T1000 (cell line): ENCODE measurements around the gene EFHC1.
"Not testable (repeated sequence)": the region's sequence is repeated elsewhere in the genome, so short reads cannot be mapped to it uniquely, and the experiment has no call there.

Experiments
- DNase-seq: peaks from one replicate; lab custom pipeline; 2025; ENCODE audit warnings: mixed read lengths; lab: John Stamatoyannopoulos, UW

The EFHC1 gene

DNA sequence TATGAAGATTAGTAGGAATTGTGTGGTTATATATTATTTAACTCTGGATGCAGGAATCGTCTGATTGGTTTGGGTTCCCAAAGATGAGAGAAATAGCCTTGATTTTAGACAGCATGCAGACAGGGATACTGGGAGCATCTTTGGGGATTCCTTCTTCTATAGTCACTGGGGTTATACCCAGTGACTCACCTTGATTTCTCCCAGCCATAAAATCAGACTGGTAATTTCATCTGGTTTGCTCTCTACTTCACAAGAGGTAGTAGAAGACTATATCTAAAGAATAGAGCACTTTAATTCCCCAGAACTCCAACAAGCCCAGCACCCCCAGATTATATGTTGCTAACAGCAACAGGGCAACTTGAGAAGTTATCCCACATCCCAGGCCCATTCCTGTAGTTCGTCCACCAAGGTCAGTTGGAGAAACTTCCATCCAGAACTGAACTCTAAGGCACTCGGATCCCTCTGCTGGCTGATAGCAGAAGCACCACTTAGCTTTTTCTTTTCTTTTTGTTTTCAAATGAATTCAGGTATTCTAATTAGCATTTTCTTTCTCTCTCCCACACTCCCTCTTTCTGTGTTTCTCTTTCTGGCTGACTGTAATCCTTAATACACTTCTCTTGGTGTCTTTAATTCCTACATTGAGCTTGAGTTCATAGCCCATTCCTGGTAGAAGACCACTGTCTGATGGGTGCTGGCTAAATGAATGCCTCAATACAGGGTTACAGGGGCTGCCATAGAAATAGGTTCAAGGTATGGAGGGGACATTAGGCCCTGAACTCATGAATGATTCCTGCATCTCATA, 20.4 kb upstream of the EFHC1 start:
- DNase-seq, result peak; percentile 33

DNA sequence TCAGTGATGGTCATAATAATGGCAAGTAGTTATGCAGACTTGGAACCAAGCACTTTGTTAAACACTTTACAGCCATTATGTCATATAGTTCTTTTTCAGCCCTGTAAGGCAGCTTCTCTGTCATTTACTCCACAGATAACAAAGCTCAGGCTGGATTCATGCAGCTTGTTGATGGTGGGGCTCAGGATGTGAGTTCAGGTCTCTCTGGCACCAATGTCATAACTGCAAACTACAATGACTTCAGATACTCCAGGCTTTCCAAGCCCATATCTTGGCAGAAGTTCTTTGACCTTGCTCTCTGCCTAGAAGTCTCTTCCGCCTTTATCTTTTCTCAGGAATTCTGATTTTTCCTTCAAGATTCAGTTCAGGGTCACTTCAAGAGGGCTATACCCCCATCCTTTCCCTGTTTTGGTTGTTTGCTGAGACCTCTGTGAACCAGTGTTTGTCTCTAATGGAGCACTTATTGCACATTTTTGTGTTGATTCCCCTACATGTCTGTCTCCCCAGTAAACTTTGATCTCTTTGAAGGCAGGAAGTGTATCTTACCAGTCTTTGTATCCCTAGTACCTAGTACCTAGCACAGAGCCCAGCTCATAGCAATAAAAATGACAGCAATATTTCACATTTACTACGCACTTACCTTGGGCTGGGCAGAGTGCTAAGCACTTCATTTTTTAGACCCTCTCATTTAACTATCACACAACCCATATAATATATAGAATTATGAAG, 19.7 kb upstream of the EFHC1 start:
- DNase-seq, result no peak

DNA sequence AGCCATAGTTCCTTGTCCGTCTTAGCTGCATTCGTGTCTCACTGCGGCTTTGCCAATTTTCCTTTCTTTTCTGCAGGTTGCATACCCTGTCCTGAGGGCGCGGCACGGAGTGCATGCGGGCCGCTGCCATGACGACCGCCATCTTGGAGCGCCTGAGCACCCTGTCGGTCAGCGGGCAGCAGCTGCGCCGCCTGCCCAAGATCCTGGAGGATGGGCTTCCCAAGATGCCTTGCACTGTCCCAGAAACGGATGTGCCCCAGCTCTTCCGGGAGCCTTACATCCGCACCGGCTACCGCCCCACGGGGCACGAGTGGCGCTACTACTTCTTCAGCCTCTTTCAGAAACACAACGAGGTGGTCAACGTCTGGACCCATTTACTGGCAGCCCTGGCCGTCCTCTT, 17.1 kb upstream of the EFHC1 start:
- no peak for DNase-seq

DNA sequence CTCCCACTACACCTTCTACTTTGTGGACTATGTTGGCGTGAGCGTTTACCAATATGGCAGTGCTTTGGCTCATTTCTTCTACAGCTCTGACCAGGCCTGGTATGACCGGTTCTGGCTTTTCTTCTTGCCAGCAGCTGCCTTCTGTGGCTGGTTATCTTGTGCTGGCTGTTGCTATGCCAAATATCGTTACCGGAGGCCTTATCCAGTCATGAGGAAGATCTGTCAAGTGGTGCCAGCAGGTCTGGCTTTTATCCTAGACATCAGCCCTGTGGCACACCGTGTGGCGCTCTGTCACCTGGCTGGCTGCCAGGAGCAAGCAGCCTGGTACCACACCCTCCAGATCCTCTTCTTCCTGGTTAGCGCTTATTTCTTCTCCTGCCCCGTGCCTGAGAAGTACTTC, 16.5 kb upstream of the EFHC1 start:
- DNase-seq, result no peak

DNA sequence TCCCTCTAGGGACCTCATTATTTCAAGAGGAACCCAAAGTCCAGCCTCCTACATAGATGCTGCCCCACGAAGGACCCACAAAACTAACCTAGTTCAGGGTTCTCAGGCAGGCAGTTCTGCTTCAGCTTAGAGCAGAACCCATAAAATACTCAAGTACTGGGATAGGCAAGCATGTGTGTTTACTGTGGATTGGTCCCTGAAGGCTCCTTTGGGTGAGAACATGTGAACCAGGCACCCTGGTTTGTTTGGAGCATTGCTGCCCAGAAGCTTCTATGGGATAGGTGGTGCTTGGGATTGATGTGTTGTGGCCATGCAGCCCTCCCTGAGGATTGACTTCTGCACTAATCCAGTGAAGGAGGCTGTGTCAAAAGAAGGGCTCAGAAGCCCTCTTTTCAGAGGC, 14.9 kb upstream of the EFHC1 start:
- DNase-seq, result no peak

DNA sequence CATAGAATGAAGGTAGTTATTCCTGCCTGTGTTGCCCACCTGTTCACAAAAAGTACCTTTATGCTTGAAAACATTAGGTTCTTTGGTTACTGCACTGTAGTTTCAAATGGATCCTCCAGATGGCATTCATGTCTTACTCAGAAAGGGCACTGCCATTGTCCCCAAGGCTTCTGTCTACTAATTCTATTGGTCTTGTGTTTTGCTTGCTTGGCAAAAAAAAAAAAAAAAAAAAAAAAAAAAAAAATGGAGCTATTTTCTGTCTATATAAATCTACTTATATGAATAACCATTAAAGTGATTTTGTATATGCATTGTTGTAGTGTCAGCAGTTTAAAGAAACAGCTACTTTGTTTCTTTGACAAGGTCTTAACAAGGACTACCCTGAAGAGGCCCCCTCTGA, 12.7 kb upstream of the EFHC1 start:
- no peak for DNase-seq

DNA sequence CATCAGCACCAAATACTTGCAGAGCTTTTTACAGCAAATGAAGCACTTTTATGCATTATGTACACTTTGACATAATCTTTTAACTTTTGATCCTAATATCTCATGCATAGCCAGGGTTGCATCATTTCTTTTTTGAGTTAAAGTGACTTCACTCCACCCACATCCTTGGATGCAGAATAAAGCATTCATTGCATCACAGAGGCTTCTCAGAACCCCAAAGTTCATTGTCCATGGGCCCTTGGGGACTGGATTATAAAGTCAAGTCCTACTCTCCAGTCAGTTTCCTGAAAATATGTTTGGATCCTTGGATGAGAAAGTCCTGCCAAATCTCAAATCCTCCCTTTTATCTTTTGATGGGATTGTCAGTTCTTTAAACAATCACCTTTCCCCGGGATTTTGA, 10.6 kb upstream of the EFHC1 start:
- DNase-seq, result no peak

DNA sequence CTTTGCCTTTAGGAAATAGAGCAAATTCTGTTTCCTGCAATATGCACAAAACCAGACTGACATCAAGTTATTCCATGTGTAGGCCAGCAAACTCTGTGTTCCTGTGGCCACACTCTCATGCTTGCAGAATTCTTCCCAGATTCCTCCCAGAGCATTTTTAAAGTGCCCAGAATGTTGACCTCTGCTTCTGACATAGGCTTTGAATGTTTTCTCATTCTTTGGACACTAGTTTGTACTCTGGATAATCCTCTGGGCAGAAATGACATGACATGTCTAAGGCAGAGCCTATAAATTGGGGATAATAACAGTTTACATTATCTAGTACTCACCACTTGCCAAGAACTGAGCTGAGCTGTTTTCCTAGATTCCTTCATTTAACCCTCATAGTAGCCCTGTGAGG, 9.2 kb upstream of the EFHC1 start:
- no peak for DNase-seq

DNA sequence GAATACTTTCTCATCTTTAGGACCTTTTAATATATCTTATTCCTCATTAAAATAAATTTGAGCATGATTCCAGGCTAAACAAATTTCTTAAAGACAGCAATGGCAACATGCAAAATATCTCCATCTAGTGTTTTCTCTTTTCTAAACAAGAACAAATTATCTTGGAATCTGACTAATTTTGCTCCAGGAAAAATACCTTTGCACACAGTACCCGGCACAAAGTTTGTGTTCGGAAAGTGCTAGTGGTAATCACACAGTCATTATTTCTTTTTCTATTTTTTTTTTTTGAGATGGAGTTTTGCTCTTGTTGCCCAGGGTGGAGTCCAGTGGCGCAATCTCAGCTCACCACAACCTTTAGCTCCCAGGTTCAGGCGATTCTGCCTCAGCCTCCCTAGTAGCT, 8.2 kb upstream of the EFHC1 start:
- DNase-seq, result no peak

DNA sequence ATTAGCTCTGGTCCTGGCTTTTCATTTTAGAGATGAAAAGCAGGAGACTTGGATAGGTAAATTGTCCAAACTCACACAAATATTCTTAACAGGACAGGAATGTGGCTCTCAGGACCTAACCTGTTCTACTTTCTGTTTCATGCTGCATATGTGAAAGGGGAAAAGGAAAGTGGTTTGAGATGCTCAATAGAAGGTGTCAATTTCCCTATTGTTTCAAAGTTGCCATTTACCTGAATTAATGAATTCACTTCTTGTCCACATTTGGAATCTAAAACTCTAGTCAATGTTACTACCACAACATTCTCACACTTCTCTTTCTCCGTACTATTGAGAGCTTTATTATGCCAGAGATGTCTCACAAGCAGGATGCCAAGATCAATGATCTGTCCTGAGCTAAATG, 4.8 kb upstream of the EFHC1 start:
- DNase-seq, result no peak

DNA sequence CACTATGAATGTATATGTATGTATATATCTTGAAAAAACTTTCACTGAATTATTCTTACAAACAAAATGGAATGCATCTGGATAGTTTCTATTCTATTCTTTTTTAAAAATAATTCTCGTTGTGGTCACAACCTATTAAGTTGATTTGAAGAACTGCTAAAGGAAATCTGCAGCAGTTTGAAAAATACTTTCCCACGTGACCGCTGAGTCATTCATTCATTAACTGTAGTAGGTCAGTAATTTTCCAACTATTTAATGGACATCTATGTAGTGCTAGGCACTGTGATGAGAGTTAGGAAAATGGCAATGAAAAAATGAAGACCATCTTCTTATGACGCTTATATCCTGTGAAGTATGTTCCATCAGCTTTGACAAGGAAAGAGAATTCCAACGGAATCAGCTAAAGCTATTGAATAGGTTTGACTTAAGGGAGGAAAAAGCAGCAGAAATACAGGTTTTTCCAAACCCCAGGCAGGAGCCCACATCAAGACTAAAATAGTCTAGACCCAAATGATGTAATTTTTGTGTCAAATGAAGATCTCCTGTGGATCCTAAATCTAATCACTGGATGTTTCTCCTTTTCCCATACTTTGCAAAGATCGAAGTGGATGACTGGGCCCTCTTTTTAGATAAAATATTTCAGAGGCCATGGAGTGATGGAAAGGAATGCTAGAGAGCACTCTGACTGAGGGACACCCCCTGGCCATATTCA, 4.1 kb upstream of the EFHC1 start:
- DNase-seq, result no peak

DNA sequence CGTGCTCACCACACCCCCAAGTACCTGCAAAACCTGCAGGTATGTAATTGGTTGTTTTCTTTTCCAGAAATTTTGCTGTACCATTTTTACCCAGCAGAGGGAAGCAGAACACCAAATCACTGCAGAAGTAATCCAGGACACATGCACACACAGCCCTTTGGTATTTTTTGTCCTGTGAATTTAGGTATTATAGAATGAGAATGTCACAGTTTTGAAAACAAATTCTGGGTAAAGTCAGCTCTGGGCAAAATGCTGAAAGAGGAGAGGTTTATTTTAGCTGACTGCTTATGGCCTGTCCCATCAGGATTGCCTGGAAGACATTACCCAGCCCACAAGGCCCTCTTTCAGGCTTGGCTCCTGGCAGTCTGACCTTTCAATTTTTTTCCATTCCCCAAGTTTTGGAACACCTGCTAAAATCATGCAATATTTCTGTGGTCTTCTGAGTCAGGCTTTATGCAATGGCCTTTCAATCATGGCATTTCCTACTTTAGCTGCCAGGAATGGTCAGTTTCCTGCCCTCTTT, 3.5 kb upstream of the EFHC1 start:
- no peak for DNase-seq

DNA sequence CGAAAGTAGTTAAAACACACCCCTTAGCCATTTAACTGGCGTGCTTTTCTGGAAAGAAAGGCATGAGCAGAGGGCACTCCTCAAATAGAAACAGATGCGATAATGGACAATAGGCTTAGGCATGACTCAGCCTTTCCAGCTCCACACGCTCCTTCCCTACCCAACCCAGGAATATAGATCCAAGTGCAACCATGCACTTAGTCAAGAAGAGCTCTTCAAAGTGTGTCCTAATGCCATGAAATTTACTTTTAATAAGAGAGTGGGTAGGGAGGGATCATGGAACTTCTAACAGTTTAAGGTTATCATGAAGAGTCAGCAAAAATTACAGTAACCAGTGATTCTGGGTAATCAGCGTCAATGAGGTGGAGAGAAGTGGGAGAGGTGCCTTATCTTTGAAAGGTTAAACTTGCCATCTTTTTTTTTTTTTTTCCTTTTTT, 2.4 kb upstream of the EFHC1 start:
- DNase-seq, result no peak

DNA sequence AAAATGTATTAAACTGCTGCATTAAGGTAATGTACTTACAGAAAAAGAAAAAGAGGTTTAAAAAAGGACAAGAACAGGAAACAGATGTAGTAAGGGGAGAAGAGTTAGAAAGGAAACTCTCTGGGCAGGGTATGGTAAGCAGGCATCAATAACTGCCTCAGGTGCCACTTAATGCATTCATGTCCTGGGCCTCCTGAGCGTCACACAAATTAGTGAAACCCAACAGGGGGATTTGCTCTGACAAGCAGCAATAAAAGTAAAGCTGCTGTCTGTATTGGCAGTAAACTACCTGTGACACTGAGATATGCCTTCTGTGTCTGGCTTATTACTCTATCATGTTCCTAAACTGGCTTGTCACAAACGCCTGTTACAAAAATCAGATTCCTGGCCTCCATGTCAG, 1.5 kb upstream of the EFHC1 start:
- DNase-seq, result no peak

DNA sequence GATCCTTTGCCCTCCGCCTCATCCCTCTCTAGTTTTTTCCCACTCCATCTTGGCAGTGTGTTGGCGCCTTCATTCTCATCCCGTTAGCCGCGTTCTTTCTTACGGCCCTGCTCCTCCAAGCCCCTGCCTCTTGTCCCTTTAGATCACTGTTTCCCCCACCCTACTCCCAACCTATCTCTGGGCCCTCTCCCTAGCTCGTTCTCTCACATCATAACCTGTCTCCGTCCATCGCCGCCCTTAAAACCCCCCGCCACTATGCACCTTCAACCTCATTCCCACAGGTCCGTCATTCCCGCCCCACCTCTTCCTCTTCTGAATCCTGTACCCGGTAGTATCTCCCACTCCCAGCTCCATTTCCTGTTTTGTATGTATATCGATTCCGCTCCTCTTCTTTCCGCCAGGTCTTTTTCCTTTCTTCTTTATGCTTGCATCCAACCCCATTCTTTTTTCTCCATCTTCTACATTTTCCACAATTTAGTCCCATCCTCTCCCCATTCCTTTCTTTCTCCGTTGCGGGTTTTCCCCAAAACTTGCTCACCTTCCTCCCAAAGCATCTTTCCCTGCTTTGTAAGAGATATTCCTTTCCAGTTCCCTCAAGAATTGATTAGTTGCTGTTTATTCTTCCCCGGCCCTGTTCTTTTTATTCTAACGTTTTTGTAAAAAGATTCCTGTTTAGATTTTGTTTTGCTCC, 671 bp downstream of the EFHC1 start:
- DNase-seq, result peak; percentile 45

DNA sequence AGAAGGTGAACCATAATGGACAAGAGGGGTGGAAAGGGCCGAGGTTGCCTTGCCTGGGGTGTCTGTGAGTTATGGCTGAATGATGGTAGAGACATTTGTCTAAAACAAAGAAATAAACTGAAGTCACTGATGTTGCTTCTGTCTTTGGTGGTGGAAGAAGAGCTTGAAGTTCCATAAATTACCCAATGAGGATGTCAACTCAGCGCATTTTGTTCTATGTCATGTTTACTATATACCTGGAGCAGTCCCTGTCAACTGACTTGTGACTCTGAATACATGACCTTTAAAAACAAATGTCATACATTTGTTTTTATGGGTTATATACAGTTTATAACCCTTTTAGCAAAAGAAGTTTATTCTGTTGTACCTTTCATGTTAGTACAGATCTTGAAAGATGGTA, 2.0 kb downstream of the EFHC1 start:
- no peak for DNase-seq

DNA sequence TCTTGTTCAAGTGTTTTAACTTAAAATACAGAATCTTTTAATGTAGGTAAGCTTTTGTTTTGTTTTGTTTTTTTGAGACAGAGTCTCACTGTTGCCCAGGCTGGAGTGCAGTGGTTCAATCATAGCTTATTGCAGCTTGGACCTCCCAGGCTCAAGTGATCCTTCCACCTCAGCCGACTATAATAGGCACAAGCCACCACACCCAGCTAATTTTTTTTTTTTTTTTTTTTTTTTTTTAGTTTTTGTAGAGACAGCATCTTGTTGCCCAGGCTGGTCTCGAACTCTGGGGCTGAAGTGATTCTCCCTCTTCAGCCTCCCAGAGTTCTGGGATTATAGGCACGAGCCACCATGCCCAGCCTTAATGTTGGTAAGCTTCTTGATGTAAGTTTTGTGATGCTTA, 3.3 kb downstream of the EFHC1 start:
- DNase-seq, result no peak

DNA sequence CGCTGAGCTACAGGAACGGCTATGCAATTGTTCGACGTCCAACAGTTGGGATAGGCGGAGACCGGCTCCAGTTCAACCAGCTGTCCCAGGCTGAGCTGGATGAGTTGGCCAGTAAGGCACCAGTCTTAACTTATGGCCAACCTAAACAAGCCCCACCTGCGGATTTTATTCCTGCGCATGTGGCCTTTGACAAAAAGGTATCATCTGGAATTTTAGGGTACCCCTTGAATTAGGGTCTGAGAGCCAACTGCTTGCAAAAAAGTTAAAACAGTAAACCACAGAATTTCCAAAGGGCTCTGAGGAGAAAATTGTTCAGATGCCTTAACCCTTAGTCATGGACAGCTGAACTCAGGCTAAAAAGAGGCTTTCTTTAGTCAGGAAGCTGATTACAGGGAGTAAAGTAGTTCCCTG, 3.8 kb downstream of the EFHC1 start:
- DNase-seq, result peak; percentile 30

DNA sequence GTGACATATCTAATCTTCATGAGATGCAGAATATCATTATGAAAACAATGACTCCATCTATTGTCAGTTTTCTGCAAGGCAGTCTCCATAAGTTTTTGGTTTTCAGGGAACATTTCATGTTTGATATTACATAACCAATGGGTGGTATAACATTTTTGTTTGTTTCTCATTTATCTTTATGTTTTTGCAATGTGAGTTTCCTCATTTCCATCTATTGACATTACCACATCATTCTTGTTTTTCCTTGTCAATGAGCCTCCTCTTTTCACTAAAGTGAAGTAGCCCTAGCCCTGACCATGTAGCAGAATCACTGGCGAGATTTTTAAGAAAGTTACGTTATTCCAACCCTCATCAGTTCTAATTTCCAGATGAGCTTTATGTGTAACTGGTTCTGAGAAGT, 4.4 kb downstream of the EFHC1 start:
- no peak for DNase-seq

DNA sequence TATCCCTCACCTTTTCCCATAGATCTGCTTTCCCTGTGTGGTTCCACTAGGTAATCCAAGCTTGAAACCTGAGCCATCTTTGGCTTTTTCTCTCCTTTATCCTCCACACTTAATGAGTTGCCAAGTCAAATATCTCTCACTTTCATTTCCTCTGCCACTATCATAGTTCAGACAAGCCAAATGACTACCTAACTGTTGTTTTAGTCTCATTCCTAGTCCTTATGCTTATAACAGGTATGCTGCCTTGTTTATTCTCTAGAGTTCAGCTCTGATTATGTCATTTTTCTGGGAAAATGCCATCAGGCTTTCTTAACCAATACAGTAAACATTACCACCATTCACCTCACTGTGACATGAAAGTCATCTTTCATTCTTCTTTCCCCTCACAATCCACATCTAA, 6.5 kb downstream of the EFHC1 start:
- DNase-seq, result no peak

DNA sequence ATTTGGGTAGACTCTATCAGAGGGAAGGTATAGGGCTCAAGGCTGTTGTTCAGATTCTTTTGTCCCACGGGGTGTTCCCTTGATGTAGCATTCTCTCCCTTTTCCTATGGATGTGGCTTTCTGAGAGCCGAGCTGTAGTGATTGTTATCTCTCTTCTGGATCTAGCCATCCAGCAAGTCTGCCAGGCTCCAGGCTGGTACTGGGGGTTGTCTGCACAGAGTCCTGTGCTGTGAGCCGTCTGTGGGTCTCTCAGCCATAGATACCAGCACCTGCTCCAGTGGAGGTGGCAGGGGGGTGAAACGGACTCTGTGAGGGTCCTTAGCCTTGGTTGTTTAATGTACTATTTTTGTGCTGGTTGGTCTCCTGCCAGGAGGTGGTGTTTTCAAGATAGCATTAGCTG, 13.2 kb downstream of the EFHC1 start:
- not testable (repeated sequence) for DNase-seq

DNA sequence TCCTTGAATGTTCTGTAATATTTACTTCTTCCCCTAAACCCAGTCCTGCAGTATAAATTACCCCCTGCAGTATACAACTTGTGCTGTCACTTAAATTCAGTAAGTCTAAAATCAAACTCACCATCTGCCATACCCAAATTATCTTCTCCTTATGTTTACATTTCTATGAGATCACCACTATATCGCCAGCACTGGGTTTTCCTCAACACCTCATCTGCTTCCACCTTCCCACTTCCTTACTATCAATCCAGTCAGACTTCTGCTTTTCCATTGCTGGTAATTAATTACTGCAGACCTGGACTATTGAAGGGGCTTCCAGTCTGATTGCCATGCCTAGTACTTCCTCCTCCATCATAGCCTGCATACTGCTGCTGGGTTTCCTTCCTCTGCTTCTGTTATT, 15.2 kb downstream of the EFHC1 start:
- DNase-seq, result no peak
